ENCODE data around the gene DYSF.

DYSF gene

GRCh38 chr2:71531522-71532047, 78.2 kb downstream of the DYSF start:
- no peak for DNase-seq

DNA sequence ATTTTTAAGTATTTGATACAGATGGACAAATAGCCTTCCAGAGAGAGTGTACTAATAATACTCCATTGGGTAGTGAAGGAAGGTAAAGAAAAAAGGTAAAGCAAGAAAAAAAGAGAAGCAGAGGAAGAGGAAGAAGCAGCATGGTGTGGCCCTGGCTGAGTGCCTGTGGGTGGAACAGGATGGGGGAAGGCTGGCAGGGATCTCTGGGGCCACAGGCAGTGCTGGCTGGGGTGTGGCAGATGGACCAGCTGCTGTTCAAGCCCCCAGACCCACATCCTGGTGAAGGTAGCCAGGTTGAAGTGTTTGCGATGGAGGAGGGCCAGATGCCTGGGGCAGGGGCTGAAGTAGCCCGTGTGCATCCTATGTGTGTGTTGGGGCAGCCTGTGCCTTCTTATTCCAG, 79.0 kb downstream of the DYSF start:
- no peak for DNase-seq

DNA sequence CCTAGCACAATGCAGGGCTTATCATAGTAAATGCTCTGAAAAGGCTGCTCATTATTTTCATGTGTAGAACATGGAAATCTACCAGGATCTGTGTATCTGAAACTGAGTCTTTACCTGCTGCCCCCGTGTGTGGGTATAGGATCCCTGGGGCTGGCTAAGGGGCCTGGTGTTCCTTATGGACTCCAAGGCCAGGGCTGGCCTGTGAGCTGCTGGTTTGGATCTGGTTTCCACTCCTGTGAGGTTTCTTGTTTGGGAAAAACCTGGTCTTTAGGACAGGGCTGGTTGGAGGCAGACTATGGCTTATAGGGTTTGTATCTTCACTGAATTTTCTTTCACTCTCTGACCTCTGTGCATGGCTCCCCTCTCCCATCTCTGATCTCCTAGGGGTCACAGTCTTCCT, 80.8 kb downstream of the DYSF start:
- no peak for DNase-seq

DNA sequence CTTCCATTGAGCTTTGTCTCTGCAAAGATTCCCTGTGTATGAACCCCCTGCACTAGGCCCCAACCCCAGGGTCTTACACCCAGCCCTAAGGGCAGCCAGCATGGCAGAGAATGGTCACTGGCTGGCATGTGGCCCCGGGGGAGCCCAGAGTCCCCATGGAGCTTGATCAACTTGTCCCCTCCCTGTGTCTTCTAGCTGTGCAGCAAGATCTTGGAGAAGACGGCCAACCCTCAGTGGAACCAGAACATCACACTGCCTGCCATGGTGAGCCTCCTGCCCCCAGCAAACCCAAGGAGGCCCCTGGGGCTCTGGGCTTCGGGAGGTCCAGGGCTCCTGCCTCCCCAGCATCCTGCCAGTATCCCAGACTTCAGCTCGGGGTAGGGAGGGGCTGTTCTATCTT, 81.5 kb downstream of the DYSF start:
- no peak for DNase-seq

- no peak for DNase-seq
Observed at GRCh38 chr2:71535526-71535925, 82.2 kb downstream of the DYSF start.

GRCh38 chr2:71536226-71536671, 82.9 kb downstream of the DYSF start:
- no peak for DNase-seq

DNA sequence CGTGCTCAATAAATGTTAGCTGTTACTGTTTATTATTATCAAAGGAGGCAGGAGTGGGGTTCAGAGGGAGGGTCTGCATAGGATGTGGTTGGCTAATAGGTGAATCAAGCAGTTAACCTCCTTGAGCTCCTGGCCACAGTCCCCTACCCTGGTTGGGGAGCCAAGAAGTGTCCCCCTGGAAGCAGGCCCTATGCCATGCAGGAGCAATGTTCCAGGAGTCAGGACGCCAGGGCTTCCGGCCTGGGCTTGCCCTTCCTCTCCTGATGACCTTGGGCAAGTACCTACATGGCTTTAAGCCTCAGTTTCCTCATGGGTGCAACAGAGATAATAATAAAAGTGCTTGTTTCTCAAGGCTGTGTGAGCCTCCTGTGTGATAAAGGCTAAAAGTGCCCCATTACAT, 84.9 kb downstream of the DYSF start:
- DNase-seq = no peak

GRCh38 chr2:71538656-71539265, 85.4 kb downstream of the DYSF start:
- no peak for DNase-seq

- no peak for DNase-seq
Observed at GRCh38 chr2:71540818-71541217, 87.5 kb downstream of the DYSF start.

DNA sequence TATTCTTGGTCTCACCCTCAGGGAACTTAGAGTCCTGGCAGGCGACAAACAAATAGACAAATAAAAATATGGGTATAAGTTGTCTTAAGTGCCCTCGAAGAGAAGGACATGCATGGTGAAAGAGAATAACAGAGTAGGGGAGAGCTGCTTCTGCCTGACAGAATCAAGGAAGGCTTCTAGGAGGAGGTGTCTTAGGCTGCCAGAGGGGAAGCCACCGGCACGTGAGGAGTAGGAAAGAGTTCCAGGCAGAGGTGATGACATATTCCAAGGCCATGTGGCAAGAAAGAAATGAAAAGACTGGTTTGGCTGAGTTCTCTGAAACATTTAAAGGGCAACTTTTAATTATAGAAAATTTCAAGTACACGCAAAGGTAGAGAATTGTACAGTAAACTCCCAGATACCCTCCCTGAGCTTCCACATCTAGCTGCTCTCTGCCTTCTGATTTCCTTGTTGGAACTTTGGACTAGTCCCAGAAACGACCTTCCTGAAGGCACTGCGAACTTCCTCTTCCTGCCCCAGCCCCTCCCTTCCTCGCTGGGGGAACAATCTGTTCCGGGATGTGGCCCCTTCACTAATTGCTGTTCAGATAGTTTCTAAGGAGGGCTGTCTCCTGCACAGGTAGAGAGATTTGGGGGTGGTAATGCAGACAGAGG, 91.7 kb downstream of the DYSF start:
- DNase-seq = no peak

- peak; percentile 23 to 25 for DNase-seq
Observed at GRCh38 chr2:71545572-71546274, 92.4 kb downstream of the DYSF start.

- no peak for DNase-seq
Observed at GRCh38 chr2:71546275-71546638, 92.9 kb downstream of the DYSF start.

DNA sequence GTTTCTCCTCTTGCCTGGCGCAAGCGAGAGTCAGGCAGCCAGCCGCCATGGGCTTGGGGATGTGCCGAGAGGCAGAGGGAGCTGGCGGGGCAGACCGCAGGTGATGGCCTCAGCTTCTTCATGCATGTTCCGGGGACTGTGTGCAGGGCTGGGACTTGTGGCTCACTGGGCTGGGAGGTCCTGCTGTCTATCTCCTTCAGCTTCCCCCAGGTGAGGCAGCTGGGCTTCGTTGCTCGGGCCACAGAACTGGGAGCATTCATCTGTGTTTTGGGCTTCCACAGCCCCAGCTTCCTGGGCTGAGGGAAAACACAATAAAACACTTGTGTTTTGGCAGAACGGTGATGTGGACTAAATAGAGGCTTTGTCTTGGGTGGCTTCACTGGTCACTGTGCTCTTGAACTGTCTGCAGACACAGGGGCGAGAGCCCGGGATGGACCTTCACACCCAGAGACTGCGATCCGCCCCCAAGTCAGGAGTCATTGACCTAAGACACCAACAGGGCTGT, 93.5 kb downstream of the DYSF start:
- DNase-seq = no peak

GRCh38 chr2:71547616-71548285, 94.4 kb downstream of the DYSF start:
- DNase-seq = no peak

- DNase-seq = peak; percentile 49 to 64
Observed at GRCh38 chr2:71548646-71549425, 95.5 kb downstream of the DYSF start.

DNA sequence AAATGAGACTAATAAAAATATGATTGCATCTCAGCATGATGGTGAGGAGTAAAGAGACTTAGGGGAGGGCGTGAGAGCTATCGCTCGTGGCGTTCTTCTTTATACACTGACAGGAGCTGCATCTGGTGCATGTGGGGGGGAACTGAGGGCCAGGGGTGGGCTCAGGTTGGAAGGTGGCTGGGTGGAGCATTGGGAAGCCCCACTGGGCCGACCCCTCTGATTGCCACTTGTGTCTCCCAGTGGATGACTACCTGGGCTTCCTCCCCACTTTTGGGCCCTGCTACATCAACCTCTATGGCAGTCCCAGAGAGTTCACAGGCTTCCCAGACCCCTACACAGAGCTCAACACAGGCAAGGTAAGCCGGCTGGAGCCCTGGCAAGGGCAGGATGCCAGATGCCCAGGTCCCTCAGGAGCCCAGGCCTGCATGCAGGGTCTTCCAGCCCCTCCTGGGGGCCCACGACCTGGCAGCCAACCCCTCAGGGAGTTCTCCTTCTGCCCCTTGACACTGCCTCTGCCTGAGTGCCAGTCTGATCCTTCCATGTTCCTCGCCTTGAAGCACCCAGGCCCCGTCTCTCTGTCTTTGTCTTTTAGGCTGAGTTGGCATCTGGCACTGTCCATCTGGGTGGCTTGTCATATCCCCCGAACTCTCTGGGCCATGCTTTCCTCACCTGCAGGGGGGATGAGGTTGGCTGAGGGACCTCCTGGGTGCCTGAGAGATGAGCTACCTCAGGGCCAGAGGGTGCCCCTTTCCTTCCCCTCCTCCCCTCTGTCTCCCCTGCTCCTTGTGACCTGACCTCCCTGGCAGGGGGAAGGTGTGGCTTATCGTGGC, 97.7 kb downstream of the DYSF start:
- DNase-seq = no peak

- DNase-seq = no peak
Observed at GRCh38 chr2:71551631-71551915, 98.2 kb downstream of the DYSF start.

GRCh38 chr2:71552356-71552755, 99.0 kb downstream of the DYSF start:
- DNase-seq = no peak

- no peak for DNase-seq
Observed at GRCh38 chr2:71552861-71553301, 99.5 kb downstream of the DYSF start.

DNA sequence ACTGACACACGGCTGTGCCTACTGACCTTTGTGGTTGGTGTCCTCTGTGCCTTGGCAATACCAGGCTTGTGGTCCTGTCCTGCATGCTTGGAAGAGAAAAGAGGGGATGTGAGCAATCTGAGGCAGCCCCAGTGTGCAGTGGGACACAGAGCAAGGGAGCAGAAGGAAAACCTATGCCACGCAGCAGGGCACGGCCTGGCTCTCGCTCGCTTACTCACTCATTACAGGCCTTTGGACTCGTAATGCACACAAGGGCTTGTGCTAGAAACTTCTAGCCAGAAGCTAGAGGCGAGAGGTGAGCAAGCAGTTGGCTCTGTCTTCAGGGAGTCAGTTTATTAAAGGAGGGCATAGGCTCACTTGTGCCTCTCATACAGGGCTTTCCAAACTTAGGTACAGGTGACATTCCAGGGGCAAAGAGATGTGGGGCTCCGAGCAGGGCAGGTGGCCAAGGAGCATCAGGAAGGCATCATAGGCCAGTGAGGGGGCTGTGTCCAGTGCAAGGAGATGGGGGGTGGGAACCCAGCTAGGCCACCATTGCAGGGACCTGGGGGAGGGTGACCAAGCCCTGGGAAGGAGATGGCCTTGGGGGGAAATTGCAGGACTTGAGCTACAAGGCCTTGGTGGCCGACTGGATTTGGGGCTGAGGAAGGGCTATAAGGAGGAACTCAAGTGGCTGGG, 100.8 kb downstream of the DYSF start:
- no peak for DNase-seq

DNA sequence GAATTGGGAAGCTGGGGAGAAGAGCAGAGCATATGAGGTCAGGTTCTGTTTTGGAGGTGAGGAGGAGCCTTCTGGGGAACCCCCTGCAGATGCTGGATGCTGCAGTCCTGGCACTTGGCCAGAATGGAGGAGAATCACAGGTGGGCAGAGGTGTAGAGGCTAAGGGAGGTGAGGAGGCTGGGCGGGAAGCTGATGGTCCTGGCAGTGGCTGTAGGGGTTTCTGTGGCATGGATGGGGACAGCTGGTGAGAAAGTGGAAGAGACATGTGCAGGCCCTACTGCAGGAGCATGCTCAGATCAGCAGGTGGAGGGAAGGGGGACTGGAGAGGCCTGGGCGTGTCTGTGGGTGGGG, 101.3 kb downstream of the DYSF start:
- DNase-seq = no peak

Data from stimulated activated CD4-positive, alpha-beta T cell treated with anti-CD3 and anti-CD28 coated beads, Interleukin-4, amount 100 ng/mL, for 4 hours (primary cell).